Muscle of arm (tissue), 12 donors: ENCODE results near the gene COL19A1. TPM values are rescaled to one million over a fixed set of nuclear protein-coding genes. Genes with fewer than 3 reads are reported as not detected.
A peak's percentile ranks its signal among the peaks of the same experiment; 100 is the strongest.
"Not testable (repeated sequence)": the region's sequence is repeated elsewhere in the genome, so short reads cannot be mapped to it uniquely, and the experiment has no call there.

ENCODE experiments used
- DNase-seq: peaks from one replicate; pipeline ENCODE4 v3.0.0-alpha.2; 2013
- polyA plus RNA-seq, 12 donors: library from polyadenylated mRNA; unstranded; fragments of 120-200 nt; gene quantifications; one replicate each; pipeline ENCODE4 v1.2.1, GENCODE V29; 2013; ENCODE audit not compliant: insufficient read length in 12 of 12

The COL19A1 gene
- polyA plus RNA-seq, 12 donors, result 3.0 to 66.7 (median 4.8) TPM

DNA sequence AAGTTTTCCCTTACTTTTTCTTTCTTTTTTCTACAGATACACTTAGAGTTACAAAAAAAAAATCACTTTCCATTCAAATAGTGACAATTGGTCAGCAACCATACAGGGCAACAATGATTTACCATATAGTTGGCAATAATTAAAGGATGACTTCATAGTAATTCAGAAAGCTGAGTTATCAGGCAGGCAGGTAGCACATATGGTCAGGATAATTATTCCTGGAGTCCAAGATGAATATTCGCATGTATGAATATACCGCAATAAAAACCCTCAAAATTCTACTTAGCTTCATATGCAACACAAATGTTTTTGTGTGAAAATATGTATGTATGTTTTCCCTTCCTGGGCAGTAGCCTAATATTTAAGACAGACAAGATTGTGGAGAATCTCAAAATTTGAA, 34.5 kb downstream of the COL19A1 start:
- no peak for DNase-seq

GRCh38 chr6:69901361-69901760, 35.0 kb downstream of the COL19A1 start:
- DNase-seq, result no peak

DNA sequence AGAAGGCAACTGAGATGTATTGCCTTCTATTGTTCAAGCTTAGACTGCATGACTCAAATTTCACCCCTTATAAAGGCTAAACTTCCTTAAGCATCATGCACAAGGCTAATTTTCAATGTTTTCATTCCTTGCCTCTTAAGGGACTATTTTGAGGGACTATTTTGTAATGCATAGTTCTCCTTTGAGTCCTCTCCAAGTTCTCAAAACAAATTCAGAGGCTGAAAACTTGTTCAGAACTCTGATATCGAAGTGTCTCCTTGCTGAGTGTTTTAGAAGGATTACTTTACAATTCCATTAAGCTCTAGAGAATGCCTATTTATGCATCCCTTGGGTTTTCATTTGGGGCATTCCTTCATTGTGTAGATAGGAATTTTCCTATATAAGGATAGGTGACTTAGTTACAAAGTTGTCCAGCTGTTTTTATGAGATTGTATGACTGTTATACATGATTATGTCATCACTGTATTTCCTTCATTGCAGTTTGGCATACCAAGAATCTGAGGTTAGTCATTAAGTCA, 41.7 kb downstream of the COL19A1 start:
- DNase-seq, result no peak

DNA sequence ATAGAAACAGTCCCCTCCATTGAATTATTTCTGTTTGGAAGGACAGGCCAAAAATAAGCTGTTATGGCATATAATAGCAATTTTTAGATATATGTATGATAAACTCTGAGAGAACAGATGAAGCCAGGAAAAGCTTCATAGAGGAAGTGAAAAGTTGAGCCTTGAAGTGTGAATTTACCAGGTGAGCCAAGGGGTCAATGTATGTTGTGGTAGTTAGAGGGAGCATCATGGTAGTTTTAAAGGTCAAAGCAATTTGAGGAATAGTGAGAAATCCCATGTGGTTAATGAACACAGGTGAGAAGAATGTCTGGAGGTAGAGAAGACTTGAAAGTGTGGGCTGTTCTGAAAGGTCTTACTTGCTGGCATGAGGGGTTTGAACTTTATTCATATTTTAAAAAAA, 47.0 kb downstream of the COL19A1 start:
- DNase-seq, result no peak

GRCh38 chr6:69914015-69914485, 47.7 kb downstream of the COL19A1 start:
- peak; percentile 24 for DNase-seq

GRCh38 chr6:69915346-69915745, 49.0 kb downstream of the COL19A1 start:
- no peak for DNase-seq

DNA sequence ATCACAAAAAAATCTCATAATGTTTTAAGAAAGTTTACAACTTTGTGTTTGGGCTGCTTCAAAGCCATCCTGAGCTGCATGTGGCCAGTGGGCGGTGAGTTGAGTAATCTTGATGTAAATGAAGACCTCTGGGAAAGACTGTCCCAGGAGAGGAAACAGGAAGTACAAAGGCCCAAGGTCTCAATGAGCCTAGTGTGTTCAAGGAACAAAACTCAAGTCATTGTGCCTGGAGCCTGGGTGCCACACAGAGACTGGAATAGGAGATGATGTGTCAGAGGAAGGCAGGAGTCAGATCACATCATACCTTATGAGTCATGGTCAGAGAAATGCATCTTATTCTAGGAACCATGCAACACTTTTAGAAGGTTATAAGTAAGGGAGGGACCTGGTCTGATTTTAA, 51.5 kb downstream of the COL19A1 start:
- no peak for DNase-seq

- no peak for DNase-seq
These were observed 52.6 kb downstream of the COL19A1 start for GRCh38 chr6:69918813-69919475.

GRCh38 chr6:69921066-69921465, 54.7 kb downstream of the COL19A1 start:
- DNase-seq, result not testable (repeated sequence)

DNA sequence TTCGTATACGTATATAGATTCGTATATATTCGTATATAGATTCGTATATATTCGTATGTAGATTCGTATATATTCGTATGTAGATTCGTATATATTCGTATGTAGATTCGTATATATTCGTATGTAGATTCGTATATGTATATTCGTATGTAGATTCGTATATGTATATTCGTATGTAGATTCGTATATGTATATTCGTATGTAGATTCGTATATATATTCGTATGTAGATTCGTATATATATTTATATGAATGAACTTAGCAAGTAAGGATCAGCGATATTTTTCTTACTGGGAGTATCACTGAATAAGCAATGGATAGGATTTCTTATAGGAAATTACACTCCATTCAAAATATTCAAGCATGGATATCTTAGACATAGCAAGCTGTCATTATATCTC, 55.3 kb downstream of the COL19A1 start:
- DNase-seq, result not testable (repeated sequence)

GRCh38 chr6:69926745-69927144, 60.4 kb downstream of the COL19A1 start:
- no peak for DNase-seq

- no peak for DNase-seq
These were observed 66.9 kb downstream of the COL19A1 start for GRCh38 chr6:69933239-69933638.

- DNase-seq, result no peak
These were observed 68.7 kb downstream of the COL19A1 start for GRCh38 chr6:69935079-69935478.

DNA sequence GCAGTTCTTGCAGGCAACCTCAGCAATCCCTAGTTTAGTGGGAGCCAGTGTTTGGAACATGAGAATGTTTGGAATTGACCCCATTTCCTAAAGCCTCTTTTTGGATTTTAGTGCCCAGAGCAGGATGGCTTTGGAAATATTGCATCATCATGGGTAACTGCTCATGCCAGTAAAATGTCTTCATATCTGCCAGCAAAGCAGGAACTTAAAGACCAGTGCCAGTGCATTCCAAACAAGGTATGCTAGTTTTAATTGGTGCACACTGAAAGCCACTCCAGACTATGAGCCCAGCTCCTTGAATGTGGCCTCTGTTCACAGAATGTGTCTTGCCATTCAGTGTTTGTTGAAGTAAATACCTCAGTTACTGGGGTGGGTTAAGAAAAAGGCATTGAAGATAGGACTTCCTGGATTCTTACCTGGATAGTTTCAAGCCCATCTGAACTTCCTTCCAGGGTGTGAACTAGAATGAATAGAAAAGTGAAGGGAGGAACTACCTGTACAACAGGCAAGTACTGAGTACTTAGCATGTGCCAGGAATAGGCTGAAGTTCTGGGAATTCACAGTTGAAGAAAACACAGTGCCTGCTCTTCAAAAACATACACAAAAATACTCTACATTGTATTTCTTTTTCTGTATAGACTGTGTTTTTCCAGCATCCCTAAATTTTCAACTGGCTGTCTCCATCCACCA, 70.5 kb downstream of the COL19A1 start:
- DNase-seq, result no peak

GRCh38 chr6:69937402-69938136, 71.2 kb downstream of the COL19A1 start:
- DNase-seq, result no peak

- DNase-seq, result no peak
These were observed 76.1 kb downstream of the COL19A1 start for GRCh38 chr6:69942485-69942884.

DNA sequence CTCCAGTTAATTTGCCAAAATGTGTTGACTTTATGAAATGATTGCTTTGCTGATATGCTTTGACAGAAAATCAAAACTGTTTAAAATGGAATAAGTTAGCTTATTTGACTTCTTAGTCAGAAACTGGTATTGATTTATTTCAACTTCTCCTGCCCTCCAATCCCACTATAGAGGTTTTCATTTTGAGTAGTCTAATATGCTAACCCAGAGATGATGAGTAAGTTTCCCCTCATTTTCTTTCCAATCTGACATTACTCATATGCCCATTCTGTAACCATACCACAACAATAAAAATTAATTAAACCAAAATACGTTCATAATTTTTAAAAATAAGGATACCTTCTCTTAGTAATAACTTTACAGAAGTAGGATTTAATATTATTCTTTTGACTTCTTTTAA, 78.8 kb downstream of the COL19A1 start:
- no peak for DNase-seq

GRCh38 chr6:69948479-69949114, 82.2 kb downstream of the COL19A1 start:
- DNase-seq, result no peak

- DNase-seq, result no peak
These were observed 87.1 kb downstream of the COL19A1 start for GRCh38 chr6:69953491-69953890.

- DNase-seq, result no peak
These were observed 88.4 kb downstream of the COL19A1 start for GRCh38 chr6:69954733-69955132.

- no peak for DNase-seq
These were observed 91.7 kb downstream of the COL19A1 start for GRCh38 chr6:69957985-69958559.

- DNase-seq, result no peak
These were observed 92.6 kb downstream of the COL19A1 start for GRCh38 chr6:69958978-69959377.
